Prostate gland (tissue), 2 donors: ENCODE data around the gene TXNRD2.

ENCODE experiments used
- POLR2A ChIP-seq: fragments of 450-650 bp; IDR thresholded peaks from one replicate; pipeline ENCODE4 v1.6.1; 2016; ENCODE audit warnings: antibody characterized with exemption, mild to moderate bottlenecking
- TF ChIP-seq, protein P1 (sequence below), 4 experiments: fragments of 200-600 bp in 2 of 4; fragments of 450-650 bp in 2 of 4; sonication (generic) in 2 of 4; IDR thresholded peaks; 1 replicate in 3 of 4; 2 replicates in 1 of 4; pipeline ENCODE4 v1.5.1; 2016 to 2019; ENCODE audit warnings: antibody characterized with exemption in 4 of 4, mild to moderate bottlenecking in 2 of 4, moderate library complexity in 2 of 4

- TF ChIP-seq, protein P1, sequence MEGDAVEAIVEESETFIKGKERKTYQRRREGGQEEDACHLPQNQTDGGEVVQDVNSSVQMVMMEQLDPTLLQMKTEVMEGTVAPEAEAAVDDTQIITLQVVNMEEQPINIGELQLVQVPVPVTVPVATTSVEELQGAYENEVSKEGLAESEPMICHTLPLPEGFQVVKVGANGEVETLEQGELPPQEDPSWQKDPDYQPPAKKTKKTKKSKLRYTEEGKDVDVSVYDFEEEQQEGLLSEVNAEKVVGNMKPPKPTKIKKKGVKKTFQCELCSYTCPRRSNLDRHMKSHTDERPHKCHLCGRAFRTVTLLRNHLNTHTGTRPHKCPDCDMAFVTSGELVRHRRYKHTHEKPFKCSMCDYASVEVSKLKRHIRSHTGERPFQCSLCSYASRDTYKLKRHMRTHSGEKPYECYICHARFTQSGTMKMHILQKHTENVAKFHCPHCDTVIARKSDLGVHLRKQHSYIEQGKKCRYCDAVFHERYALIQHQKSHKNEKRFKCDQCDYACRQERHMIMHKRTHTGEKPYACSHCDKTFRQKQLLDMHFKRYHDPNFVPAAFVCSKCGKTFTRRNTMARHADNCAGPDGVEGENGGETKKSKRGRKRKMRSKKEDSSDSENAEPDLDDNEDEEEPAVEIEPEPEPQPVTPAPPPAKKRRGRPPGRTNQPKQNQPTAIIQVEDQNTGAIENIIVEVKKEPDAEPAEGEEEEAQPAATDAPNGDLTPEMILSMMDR (IDR thresholded peaks at IDR 0.05): no peak
- no peak for TF ChIP-seq POLR2A
Observed at GRCh38 chr22:19948057-19948760, 6.6 kb upstream of the TXNRD2 start.
